ENCODE measurements around the gene ARL5A.

DNA sequence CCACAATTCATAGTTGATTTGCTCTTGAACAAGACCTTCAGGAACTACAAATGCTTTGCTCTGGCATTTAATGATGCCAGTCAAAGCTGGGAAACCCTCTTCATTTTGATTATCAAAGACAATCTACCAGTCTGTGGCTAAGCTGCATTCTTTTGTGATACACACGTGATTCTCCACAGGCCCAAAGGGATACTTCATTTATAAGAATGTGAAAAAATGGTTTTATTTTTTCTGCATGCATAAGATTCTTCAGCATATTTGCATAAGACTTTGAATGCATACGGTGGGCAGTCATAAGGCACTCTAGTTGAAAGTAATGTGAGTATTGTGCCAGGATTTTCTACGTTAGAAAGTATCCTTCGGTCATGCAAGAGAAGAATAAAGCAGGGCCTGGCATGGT is 33.0 kb upstream of the ARL5A start:
- TF ChIP-seq, protein P1, sequence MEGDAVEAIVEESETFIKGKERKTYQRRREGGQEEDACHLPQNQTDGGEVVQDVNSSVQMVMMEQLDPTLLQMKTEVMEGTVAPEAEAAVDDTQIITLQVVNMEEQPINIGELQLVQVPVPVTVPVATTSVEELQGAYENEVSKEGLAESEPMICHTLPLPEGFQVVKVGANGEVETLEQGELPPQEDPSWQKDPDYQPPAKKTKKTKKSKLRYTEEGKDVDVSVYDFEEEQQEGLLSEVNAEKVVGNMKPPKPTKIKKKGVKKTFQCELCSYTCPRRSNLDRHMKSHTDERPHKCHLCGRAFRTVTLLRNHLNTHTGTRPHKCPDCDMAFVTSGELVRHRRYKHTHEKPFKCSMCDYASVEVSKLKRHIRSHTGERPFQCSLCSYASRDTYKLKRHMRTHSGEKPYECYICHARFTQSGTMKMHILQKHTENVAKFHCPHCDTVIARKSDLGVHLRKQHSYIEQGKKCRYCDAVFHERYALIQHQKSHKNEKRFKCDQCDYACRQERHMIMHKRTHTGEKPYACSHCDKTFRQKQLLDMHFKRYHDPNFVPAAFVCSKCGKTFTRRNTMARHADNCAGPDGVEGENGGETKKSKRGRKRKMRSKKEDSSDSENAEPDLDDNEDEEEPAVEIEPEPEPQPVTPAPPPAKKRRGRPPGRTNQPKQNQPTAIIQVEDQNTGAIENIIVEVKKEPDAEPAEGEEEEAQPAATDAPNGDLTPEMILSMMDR (conservative IDR thresholded peaks at IDR 0.05; ENCODE audit: low read depth, low read length) = no peak
- TF ChIP-seq NFE2L2 (IDR thresholded peaks at IDR 0.05; ENCODE audit: low read depth, low read length) (no peak), POLR2A (IDR thresholded peaks at IDR 0.05; ENCODE audit: low read depth, low read length) (no peak), CEBPB (IDR thresholded peaks at IDR 0.05; ENCODE audit: low read depth, low read length) (no peak), BHLHE40 (IDR thresholded peaks at IDR 0.05; ENCODE audit: low read depth, low read length) (no peak), MAZ (IDR thresholded peaks at IDR 0.05; ENCODE audit: borderline replicate concordance, low read depth, low read length) (no peak)

Measured in IMR-90 (cell line).